ENCODE data around the gene PARD3B.

Gene PARD3B

GRCh38 chr2:204529795-204530463 is 15.3 kb upstream of the PARD3B start:
- Mint-ChIP-seq H3K27ac (ENCODE audit: low read depth) (no peak overlapping the region), H3K9me3 (no peaks in the 10 kb centered on the region), H3K36me3 (ENCODE audit: insufficient read depth) (no peaks in the 10 kb centered on the region), H3K4me1 (no peaks in the 10 kb centered on the region), H3K27me3 (peaks cover 4% of the 10 kb centered on the region), H3K4me3 (no peak overlapping the region)
- DNase-seq (ENCODE audit: low spot score in 2 of 2) (no peak), ATAC-seq (replicated peaks; ENCODE audit: extremely low read depth, poor library complexity, severe bottlenecking) (no peak)

- Mint-ChIP-seq H3K36me3 (ENCODE audit: insufficient read depth) (no peaks in the 10 kb centered on the region), H3K27me3 (peaks cover 9% of the 10 kb centered on the region), H3K4me1 (no peaks in the 10 kb centered on the region), H3K9me3 (no peaks in the 10 kb centered on the region), H3K27ac (ENCODE audit: low read depth) (no peak overlapping the region), H3K4me3 (no peak overlapping the region)
- DNase-seq (ENCODE audit: low spot score in 2 of 2) = no peak
- no peak for ATAC-seq (replicated peaks; ENCODE audit: extremely low read depth, poor library complexity, severe bottlenecking)
These were observed 14.8 kb upstream of the PARD3B start for GRCh38 chr2:204530464-204530805.

GRCh38 chr2:204533629-204534370 is 11.5 kb upstream of the PARD3B start:
- Mint-ChIP-seq H3K4me3 (no peak overlapping the region), H3K9me3 (no peaks in the 10 kb centered on the region), H3K36me3 (ENCODE audit: insufficient read depth) (no peaks in the 10 kb centered on the region), H3K4me1 (no peaks in the 10 kb centered on the region), H3K27ac (ENCODE audit: low read depth) (no peak overlapping the region), H3K27me3 (peaks cover 10% of the 10 kb centered on the region)
- no peak for DNase-seq (ENCODE audit: low spot score in 2 of 2)
- no peak for ATAC-seq (replicated peaks; ENCODE audit: extremely low read depth, poor library complexity, severe bottlenecking)

GRCh38 chr2:204535356-204535755 is 9.9 kb upstream of the PARD3B start:
- Mint-ChIP-seq H3K4me3 (no peak overlapping the region), H3K27ac (ENCODE audit: low read depth) (no peak overlapping the region), H3K27me3 (peaks cover 10% of the 10 kb centered on the region), H3K36me3 (ENCODE audit: insufficient read depth) (no peaks in the 10 kb centered on the region), H3K9me3 (no peaks in the 10 kb centered on the region), H3K4me1 (no peaks in the 10 kb centered on the region)
- no peak for DNase-seq (ENCODE audit: low spot score in 2 of 2)
- ATAC-seq (replicated peaks; ENCODE audit: extremely low read depth, poor library complexity, severe bottlenecking) = no peak

GRCh38 chr2:204535764-204536163 is 9.5 kb upstream of the PARD3B start:
- no peak for ATAC-seq (replicated peaks; ENCODE audit: extremely low read depth, poor library complexity, severe bottlenecking)
- H3K9me3 Mint-ChIP-seq = no peaks in the 10 kb centered on the region
- no peaks in the 10 kb centered on the region for H3K36me3 Mint-ChIP-seq (ENCODE audit: insufficient read depth)
- no peak overlapping the region for H3K27ac Mint-ChIP-seq (ENCODE audit: low read depth)
- H3K27me3 Mint-ChIP-seq = peaks cover 10% of the 10 kb centered on the region
- no peaks in the 10 kb centered on the region for H3K4me1 Mint-ChIP-seq
- H3K4me3 Mint-ChIP-seq = no peak overlapping the region
- DNase-seq (ENCODE audit: low spot score in 2 of 2) = no peak

- no peaks in the 10 kb centered on the region for H3K9me3 Mint-ChIP-seq
- H3K4me3 Mint-ChIP-seq = no peak overlapping the region
- no peak overlapping the region for H3K27ac Mint-ChIP-seq (ENCODE audit: low read depth)
- ATAC-seq (replicated peaks; ENCODE audit: extremely low read depth, poor library complexity, severe bottlenecking) (no peak), DNase-seq (ENCODE audit: low spot score in 2 of 2) (no peak)
- no peaks in the 10 kb centered on the region for H3K4me1 Mint-ChIP-seq
- no peaks in the 10 kb centered on the region for H3K36me3 Mint-ChIP-seq (ENCODE audit: insufficient read depth)
- H3K27me3 Mint-ChIP-seq = peaks cover 16% of the 10 kb centered on the region
These were observed 6.9 kb upstream of the PARD3B start for GRCh38 chr2:204538182-204539018.

- no peaks in the 10 kb centered on the region for H3K9me3 Mint-ChIP-seq
- H3K36me3 Mint-ChIP-seq (ENCODE audit: insufficient read depth) = no peaks in the 10 kb centered on the region
- no peak for ATAC-seq (replicated peaks; ENCODE audit: extremely low read depth, poor library complexity, severe bottlenecking)
- H3K27ac Mint-ChIP-seq (ENCODE audit: low read depth) = no peak overlapping the region
- DNase-seq (ENCODE audit: low spot score in 2 of 2) = no peak
- no peak overlapping the region for H3K4me3 Mint-ChIP-seq
- peaks cover 21% of the 10 kb centered on the region for H3K27me3 Mint-ChIP-seq
- H3K4me1 Mint-ChIP-seq = no peaks in the 10 kb centered on the region
These were observed 6.3 kb upstream of the PARD3B start for GRCh38 chr2:204539019-204539385.

GRCh38 chr2:204541637-204542036 is 3.6 kb upstream of the PARD3B start:
- H3K27ac Mint-ChIP-seq (ENCODE audit: low read depth) = no peak overlapping the region
- DNase-seq (ENCODE audit: low spot score in 2 of 2) (no peak), ATAC-seq (replicated peaks; ENCODE audit: extremely low read depth, poor library complexity, severe bottlenecking) (no peak)
- H3K4me3 Mint-ChIP-seq = no peak overlapping the region
- H3K9me3 Mint-ChIP-seq = no peaks in the 10 kb centered on the region
- peaks cover 4% of the 10 kb centered on the region for H3K4me1 Mint-ChIP-seq
- H3K27me3 Mint-ChIP-seq = peaks cover 28% of the 10 kb centered on the region
- H3K36me3 Mint-ChIP-seq (ENCODE audit: insufficient read depth) = no peaks in the 10 kb centered on the region

GRCh38 chr2:204542982-204543608 is 2.2 kb upstream of the PARD3B start:
- Mint-ChIP-seq H3K27ac (ENCODE audit: low read depth) (no peak overlapping the region), H3K4me1 (peaks cover 4% of the 10 kb centered on the region), H3K27me3 (peaks cover 28% of the 10 kb centered on the region), H3K4me3 (no peak overlapping the region), H3K9me3 (no peaks in the 10 kb centered on the region), H3K36me3 (ENCODE audit: insufficient read depth) (no peaks in the 10 kb centered on the region)
- ATAC-seq (replicated peaks; ENCODE audit: extremely low read depth, poor library complexity, severe bottlenecking) = no peak
- no peak for DNase-seq (ENCODE audit: low spot score in 2 of 2)

- peaks cover 4% of the 10 kb centered on the region for H3K4me1 Mint-ChIP-seq
- no peaks in the 10 kb centered on the region for H3K36me3 Mint-ChIP-seq (ENCODE audit: insufficient read depth)
- H3K4me3 Mint-ChIP-seq = peak overlapping the region; percentile 60
- DNase-seq (ENCODE audit: low spot score in 2 of 2) (no peak), ATAC-seq (replicated peaks; ENCODE audit: extremely low read depth, poor library complexity, severe bottlenecking) (no peak)
- peaks cover 37% of the 10 kb centered on the region for H3K27me3 Mint-ChIP-seq
- no peaks in the 10 kb centered on the region for H3K9me3 Mint-ChIP-seq
- no peak overlapping the region for H3K27ac Mint-ChIP-seq (ENCODE audit: low read depth)
These were observed 823 bp downstream of the PARD3B start for GRCh38 chr2:204545861-204546735.

- H3K27ac Mint-ChIP-seq (ENCODE audit: low read depth) = no peak overlapping the region
These were observed 5.7 kb downstream of the PARD3B start for GRCh38 chr2:204550751-204551511.

More at GRCh38 chr2:204550751-204551511, 5.7 kb downstream of the PARD3B start:
- Mint-ChIP-seq H3K4me1 (no peaks in the 10 kb centered on the region), H3K4me3 (no peak overlapping the region), H3K9me3 (no peaks in the 10 kb centered on the region), H3K36me3 (ENCODE audit: insufficient read depth) (no peaks in the 10 kb centered on the region), H3K27me3 (peaks cover 33% of the 10 kb centered on the region)
- ATAC-seq (replicated peaks; ENCODE audit: extremely low read depth, poor library complexity, severe bottlenecking) = no peak
- no peak for DNase-seq (ENCODE audit: low spot score in 2 of 2)
